RWPE1 (cell line): ENCODE data around the gene HOXD9.

ENCODE experiments used
- CTCF ChIA-PET: fragments of 350-600 bp; sonication (Branson Sonifier 250); formaldehyde crosslinking; extraction: SDS; loops from one replicate; lab custom pipeline; 2021; lab: Yijun Ruan, JAX
- POLR2A ChIA-PET: fragments of 400-600 bp; formaldehyde crosslinking; extraction: SDS; loops from one replicate; lab custom pipeline; 2020; ENCODE audit warnings: antibody characterized with exemption; ENCODE audit not compliant: low non-redundant PET; lab: Yijun Ruan, JAX
- DNase-seq: peaks from one replicate; pipeline ENCODE4 v3.0.0; 2012; ENCODE audit warnings: low spot score
- H3K27ac ChIP-seq: fragments of 450-650 bp; 2 replicates; pipeline ENCODE4 v1.5.1; 2017
- TF ChIP-seq, protein P1 (sequence below): fragments of 450-650 bp; conservative IDR thresholded peaks from 2 replicates; pipeline ENCODE4 v1.5.1; 2017; ENCODE audit warnings: low read depth, mild to moderate bottlenecking

HOXD9 gene

GRCh38 chr2:176088937-176089842 is 33.3 kb upstream of the HOXD9 start:
- ChIA-PET CTCF (interaction anchor here (0.6 to 2.0 kb wide), 13 partner anchors 8 to 1051 kb away, joined by 3 to 11 read pairs (median 4); partner anchors contain the start of gene HOXD11), POLR2A (no interaction called here)
- no peak for DNase-seq
- TF ChIP-seq, protein P1, sequence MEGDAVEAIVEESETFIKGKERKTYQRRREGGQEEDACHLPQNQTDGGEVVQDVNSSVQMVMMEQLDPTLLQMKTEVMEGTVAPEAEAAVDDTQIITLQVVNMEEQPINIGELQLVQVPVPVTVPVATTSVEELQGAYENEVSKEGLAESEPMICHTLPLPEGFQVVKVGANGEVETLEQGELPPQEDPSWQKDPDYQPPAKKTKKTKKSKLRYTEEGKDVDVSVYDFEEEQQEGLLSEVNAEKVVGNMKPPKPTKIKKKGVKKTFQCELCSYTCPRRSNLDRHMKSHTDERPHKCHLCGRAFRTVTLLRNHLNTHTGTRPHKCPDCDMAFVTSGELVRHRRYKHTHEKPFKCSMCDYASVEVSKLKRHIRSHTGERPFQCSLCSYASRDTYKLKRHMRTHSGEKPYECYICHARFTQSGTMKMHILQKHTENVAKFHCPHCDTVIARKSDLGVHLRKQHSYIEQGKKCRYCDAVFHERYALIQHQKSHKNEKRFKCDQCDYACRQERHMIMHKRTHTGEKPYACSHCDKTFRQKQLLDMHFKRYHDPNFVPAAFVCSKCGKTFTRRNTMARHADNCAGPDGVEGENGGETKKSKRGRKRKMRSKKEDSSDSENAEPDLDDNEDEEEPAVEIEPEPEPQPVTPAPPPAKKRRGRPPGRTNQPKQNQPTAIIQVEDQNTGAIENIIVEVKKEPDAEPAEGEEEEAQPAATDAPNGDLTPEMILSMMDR, result no peak
- no peak overlapping the region for H3K27ac ChIP-seq

GRCh38 chr2:176089843-176090395 is 32.6 kb upstream of the HOXD9 start:
- no peak overlapping the region for H3K27ac ChIP-seq
- no peak for DNase-seq
- POLR2A ChIA-PET, result no interaction called here
- CTCF ChIA-PET, result interaction anchor here (0.6 to 0.7 kb wide), 2 partner anchors 10 to 247 kb away, joined by 3 read pairs; no protein-coding TSS in a partner anchor
- TF ChIP-seq, protein P1, result no peak

DNA sequence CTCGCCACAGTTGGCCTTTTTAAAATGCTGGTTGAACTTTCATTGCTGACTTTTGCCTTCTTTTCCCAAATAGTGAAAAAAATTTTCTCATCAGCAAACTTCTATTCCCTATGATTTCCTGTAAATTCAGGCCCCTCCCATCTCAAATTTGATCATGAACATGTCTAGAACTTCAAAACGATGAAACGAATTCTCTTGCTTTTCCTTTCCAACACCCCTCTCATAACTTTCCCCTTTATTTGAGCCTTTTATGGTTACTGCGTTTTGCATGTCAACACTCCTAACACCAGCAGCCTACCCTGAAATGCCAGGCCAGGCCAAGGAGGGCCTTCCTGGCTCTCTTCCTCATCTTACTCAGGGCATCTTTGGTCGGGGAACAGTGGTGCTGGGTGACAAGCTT is 31.7 kb upstream of the HOXD9 start:
- H3K27ac ChIP-seq, result no peak overlapping the region

DNA sequence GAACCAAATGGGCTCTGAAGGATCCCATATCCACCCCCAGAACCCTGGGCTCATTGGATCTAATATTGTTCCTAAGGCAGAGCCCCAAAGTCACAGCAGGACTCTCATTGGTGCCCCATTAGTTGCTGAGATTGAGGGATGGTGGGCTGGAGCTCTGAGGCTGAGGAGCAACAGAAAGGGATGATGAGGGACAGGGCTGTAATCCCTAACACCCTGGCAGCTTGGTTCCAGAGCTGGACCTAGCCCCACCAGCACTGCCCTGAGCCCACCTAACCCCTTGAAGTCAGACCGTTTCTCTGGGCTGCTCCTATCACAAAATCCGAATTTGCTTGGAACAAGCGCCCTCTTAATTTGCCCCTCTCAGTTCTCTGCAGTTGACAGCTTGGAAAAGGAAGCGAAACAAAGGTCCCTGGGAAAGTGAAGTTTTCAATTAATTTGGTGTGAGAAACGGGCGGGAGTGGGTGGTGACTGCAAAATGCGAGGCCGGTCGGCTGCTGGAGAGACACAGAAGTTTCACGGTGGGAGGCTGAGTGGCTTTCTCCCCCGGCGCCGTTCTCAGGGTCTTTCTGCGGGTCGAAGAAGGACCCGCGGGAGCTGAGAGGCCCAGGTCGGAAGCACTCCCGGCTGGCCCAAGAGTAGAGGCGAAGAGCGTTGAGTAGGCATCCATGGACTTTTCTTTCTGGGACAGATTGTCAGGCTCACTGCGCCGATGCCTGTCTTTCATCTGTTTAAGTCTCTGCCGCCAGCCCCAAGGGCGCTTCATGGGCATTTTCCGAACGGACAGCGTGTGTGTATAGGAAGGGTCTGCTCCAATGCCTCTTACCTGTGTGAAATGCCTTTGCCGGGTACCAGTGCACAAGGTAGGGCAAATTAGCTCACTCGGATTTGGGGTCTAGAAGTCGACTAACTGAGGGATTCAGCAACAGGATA is 30.9 kb upstream of the HOXD9 start:
- CTCF ChIA-PET, result interaction anchor here (0.6 to 1.3 kb wide), 4 partner anchors 18 to 888 kb away, joined by 3 to 7 read pairs (median 3); no protein-coding TSS in a partner anchor
- TF ChIP-seq, protein P1, result no peak
- POLR2A ChIA-PET, result no interaction called here
- peak overlapping the region; percentile 70 for H3K27ac ChIP-seq
- no peak for DNase-seq

More for the DNA sequence above, 31.7 kb upstream of the HOXD9 start:
- ChIA-PET CTCF (no interaction called here), POLR2A (no interaction called here)
- TF ChIP-seq, protein P1, result no peak
- DNase-seq, result no peak

GRCh38 chr2:176092270-176093144 is 30.0 kb upstream of the HOXD9 start, which contains the start of gene HOXD13:
HOXD13 (plus strand) TSS chr2:176092721; CDS start chr2:176092891, 170 bp downstream.
- ChIA-PET POLR2A (no interaction called here), CTCF (interaction anchor here (0.6 to 1.3 kb wide), 6 partner anchors 12 to 889 kb away, joined by 3 to 7 read pairs (median 3); no protein-coding TSS in a partner anchor)
- H3K27ac ChIP-seq, result peak within 1 kb of the TSS; percentile 70
- TF ChIP-seq, protein P1, result no peak
- no peak for DNase-seq
